Smooth muscle cell (in vitro differentiated cells): Measurements from ENCODE around the gene CTXND1. TPM values are rescaled to one million over a fixed set of nuclear protein-coding genes. Genes with fewer than 3 reads are reported as not detected.

Source experiments
- DNase-seq: peaks from one replicate; lab custom pipeline; 2025; ENCODE audit not compliant: unreplicated experiment; lab: John Stamatoyannopoulos, UW
- H2AFZ ChIP-seq: fragments of 200-600 bp; sonication (generic); 2 replicates; pipeline ENCODE4 v1.6.0; 2016; ENCODE audit warnings: antibody characterized with exemption, low read depth, mild to moderate bottlenecking
- H3F3A ChIP-seq: fragments of 200-600 bp; sonication (generic); 2 replicates; pipeline ENCODE4 v1.6.0; 2017; ENCODE audit warnings: antibody characterized with exemption, low read depth
- H3K27ac ChIP-seq: fragments of 200-600 bp; sonication (generic); 2 replicates; pipeline ENCODE4 v1.5.1; 2016; ENCODE audit warnings: low read depth, mild to moderate bottlenecking
- H3K27me3 ChIP-seq: fragments of 200-600 bp; sonication (generic); 2 replicates; pipeline ENCODE4 v1.6.1; 2016; ENCODE audit warnings: low read depth, mild to moderate bottlenecking
- H3K36me3 ChIP-seq: fragments of 200-600 bp; sonication (generic); 2 replicates; pipeline ENCODE4 v1.5.1; 2016; ENCODE audit warnings: low read depth
- H3K4me1 ChIP-seq: fragments of 200-600 bp; sonication (generic); 2 replicates; pipeline ENCODE4 v1.5.1; 2016; ENCODE audit warnings: low read depth
- H3K4me2 ChIP-seq: fragments of 200-600 bp; sonication (generic); 2 replicates; pipeline ENCODE4 v1.6.0; 2016; ENCODE audit warnings: mild to moderate bottlenecking
- H3K4me3 ChIP-seq: fragments of 200-600 bp; sonication (generic); 2 replicates; pipeline ENCODE4 v1.5.1; 2016; ENCODE audit warnings: mild to moderate bottlenecking
- H3K79me2 ChIP-seq: fragments of 200-600 bp; sonication (generic); 2 replicates; pipeline ENCODE4 v1.6.0; 2016; ENCODE audit warnings: low read depth, mild to moderate bottlenecking
- H3K9ac ChIP-seq: fragments of 200-600 bp; sonication (generic); 2 replicates; pipeline ENCODE4 v1.6.0; 2016; ENCODE audit warnings: low read depth
- H3K9me3 ChIP-seq: fragments of 200-600 bp; sonication (generic); replicated peaks from 2 replicates; pipeline ENCODE4 v1.5.1; 2016; ENCODE audit warnings: low read depth
- H4K20me1 ChIP-seq: fragments of 200-600 bp; sonication (generic); 2 replicates; pipeline ENCODE4 v1.6.0; 2016; ENCODE audit warnings: low read depth
- CTCF ChIP-seq: fragments of 200-600 bp; sonication (generic); IDR thresholded peaks from 2 replicates; pipeline ENCODE4 v1.5.1; 2017; ENCODE audit warnings: borderline replicate concordance, mild to moderate bottlenecking, antibody characterized with exemption; ENCODE audit not compliant: insufficient read depth, poor library complexity, severe bottlenecking
- WGBS: methylation state at CpG from one replicate; pipeline ENCODE4 v1.1.7; 2016; ENCODE audit warnings: low lambda C conversion rate; 5-methylcytosine and 5-hydroxymethylcytosine counted together
- polyA plus RNA-seq: library from polyadenylated mRNA; unstranded; fragments of >200 nt; fragmentation: Nextera tagmentation; extraction: Ambion mirVana; gene quantifications from 2 replicates; pipeline ENCODE4 v1.2.1, GENCODE V29; 2016
- total RNA-seq: library from RNA; depleted of rRNA; stranded (reverse); fragments of >200 nt; gene quantifications from 2 replicates; pipeline ENCODE4 v1.2.3, GENCODE V29; 2014

Gene CTXND1
- total and polyA plus RNA-seq, 2 experiments from 2014 or later: 0.06 TPM; not detected in 1

GRCh38 chr15:80154336-80154735 lies 97.7 kb downstream of the CTXND1 start:
- WGBS: 91% methylated on average over 6 of the region's 6 CpGs
- H3K36me3 ChIP-seq: no peaks in the 10 kb centered on the region
- no peaks in the 10 kb centered on the region for H3K79me2 ChIP-seq
- H3K9me3 ChIP-seq: no peaks in the 10 kb centered on the region
- DNase-seq: no peak
- H3F3A ChIP-seq: peaks cover 13% of the 10 kb centered on the region
- no peaks in the 10 kb centered on the region for H3K27me3 ChIP-seq
- peak overlapping the region; percentile 69 for H3K27ac ChIP-seq
- no peak overlapping the region for H2AFZ ChIP-seq
- H3K4me1 ChIP-seq: peaks cover 15% of the 10 kb centered on the region
- no peaks in the 10 kb centered on the region for H4K20me1 ChIP-seq
- H3K9ac ChIP-seq: no peak overlapping the region
- TF ChIP-seq CTCF: no peak
- no peak overlapping the region for H3K4me3 ChIP-seq
- peak overlapping the region; percentile 86 for H3K4me2 ChIP-seq

GRCh38 chr15:80153900-80154299 lies 98.1 kb downstream of the CTXND1 start:
- TF ChIP-seq CTCF: no peak
- H3K27ac ChIP-seq: peak overlapping the region; percentile 69
- H3K9ac ChIP-seq: peak overlapping the region; percentile 84
- WGBS: 70% methylated on average over 4 of the region's 4 CpGs
- DNase-seq: no peak
- no peaks in the 10 kb centered on the region for H3K79me2 ChIP-seq
- peaks cover 15% of the 10 kb centered on the region for H3K4me1 ChIP-seq
- peak overlapping the region; percentile 86 for H3K4me2 ChIP-seq
- no peak overlapping the region for H2AFZ ChIP-seq
- H3K9me3 ChIP-seq: no peaks in the 10 kb centered on the region
- H3K4me3 ChIP-seq: peak overlapping the region; percentile 89
- H3K36me3 ChIP-seq: no peaks in the 10 kb centered on the region
- peaks cover 13% of the 10 kb centered on the region for H3F3A ChIP-seq
- no peaks in the 10 kb centered on the region for H4K20me1 ChIP-seq
- no peaks in the 10 kb centered on the region for H3K27me3 ChIP-seq

GRCh38 chr15:80152896-80153876 lies 98.8 kb downstream of the CTXND1 start, which contains the start of gene FAH:
FAH (plus strand) TSS chr15:80152999; CDS start chr15:80153055, 56 bp downstream.
- H2AFZ ChIP-seq: peak within 1 kb of the TSS; percentile 88
- H3K9me3 ChIP-seq: no peaks in the 10 kb centered on the region
- WGBS: 6% methylated on average over 36 of the region's 45 CpGs
- no peaks in the 10 kb centered on the region for H3K36me3 ChIP-seq
- H3K27me3 ChIP-seq: no peaks in the 10 kb centered on the region
- peak within 1 kb of the TSS; percentile 86 for H3K4me2 ChIP-seq
- H3K79me2 ChIP-seq: no peaks in the 10 kb centered on the region
- no peaks in the 10 kb centered on the region for H4K20me1 ChIP-seq
- peak within 1 kb of the TSS; percentile 69 for H3K27ac ChIP-seq
- peak; percentile 90 for DNase-seq
- peak within 1 kb of the TSS; percentile 84 for H3K9ac ChIP-seq
- TF ChIP-seq CTCF: no peak
- H3F3A ChIP-seq: peaks cover 13% of the 10 kb centered on the region
- peaks cover 15% of the 10 kb centered on the region for H3K4me1 ChIP-seq
- H3K4me3 ChIP-seq: peak within 1 kb of the TSS; percentile 89
